ENCODE measurements around the gene ITGA2B.
"Not testable (repeated sequence)": the region's sequence is repeated elsewhere in the genome, so short reads cannot be mapped to it uniquely, and the experiment has no call there.

ITGA2B gene

DNA sequence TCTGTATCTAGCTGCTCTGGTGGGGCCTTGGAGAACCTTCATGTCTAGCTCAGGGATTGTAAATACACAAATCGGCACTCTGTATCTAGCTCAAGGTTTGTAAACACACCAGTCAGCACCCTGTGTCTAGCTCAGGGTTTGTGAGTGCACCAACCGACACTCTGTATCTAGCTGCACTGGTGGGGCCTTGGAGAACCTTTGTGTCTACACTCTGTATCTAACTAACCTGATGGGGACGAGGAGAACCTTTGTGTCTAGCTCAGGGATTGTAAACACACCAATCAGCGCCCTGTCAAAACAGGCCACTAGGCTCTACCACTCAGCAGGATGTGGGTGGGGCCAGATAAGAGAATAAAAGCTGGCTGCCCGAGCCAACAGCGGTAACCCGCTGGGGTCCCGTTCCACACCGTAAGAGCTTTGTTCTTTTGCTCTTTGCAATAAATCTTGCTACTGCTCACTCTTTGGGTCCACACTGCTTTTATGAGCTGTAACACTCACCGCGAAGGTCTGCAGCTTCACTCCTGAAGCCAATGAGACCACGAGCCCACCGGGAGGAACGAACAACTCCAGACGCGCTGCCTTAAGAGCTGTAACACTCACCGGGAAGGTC is 19.9 kb downstream of the ITGA2B start:
- H3K4me3 ChIP-seq (ENCODE audit: low read depth, low read length), result not testable (repeated sequence)

- H3K4me3 ChIP-seq (ENCODE audit: low read depth, low read length), result not testable (repeated sequence)
Observed at GRCh38 chr17:44368391-44369243, 20.8 kb downstream of the ITGA2B start.

- no peak overlapping the region for H3K4me3 ChIP-seq (ENCODE audit: low read depth, low read length)
Observed at GRCh38 chr17:44367231-44367979, 22.0 kb downstream of the ITGA2B start.

- not testable (repeated sequence) for H3K4me3 ChIP-seq (ENCODE audit: low read depth, low read length)
Observed at GRCh38 chr17:44365051-44365450, 24.4 kb downstream of the ITGA2B start.

DNA sequence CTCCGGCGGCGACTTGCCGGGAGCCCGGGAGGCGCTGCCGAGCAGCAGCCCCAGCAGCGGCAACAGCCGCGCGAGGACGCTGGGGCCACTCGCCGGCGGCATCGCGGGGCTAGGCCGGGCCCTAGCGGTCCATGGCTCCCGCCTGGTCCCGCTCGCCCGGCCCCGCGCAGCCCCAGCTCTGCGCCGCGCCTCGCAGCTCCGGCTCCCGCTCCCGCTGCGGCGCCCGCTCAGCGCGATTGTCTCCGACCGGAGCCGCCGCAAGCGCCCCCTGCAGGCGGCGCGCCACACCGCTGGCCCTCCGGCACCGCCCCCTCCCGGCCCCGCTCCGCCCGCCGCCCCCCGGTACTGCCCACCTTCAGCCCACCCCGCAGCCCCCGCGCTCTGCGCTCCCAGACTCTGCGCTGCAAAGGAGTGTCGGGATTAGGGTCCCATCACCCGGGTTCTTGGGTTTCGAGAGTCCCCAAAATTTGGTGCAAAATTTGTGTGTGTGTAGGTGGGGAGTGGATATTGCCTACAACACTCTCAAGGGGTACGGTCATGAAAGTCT is 25.8 kb downstream of the ITGA2B start, which contains the start of gene FAM171A2:
TSS of gene FAM171A2 (minus strand) at position 241 of the 547 bp plus-strand sequence. CDS start at position 102, 139 bp downstream.
- H3K4me3 ChIP-seq (ENCODE audit: low read depth, low read length), result peak within 1 kb of the TSS; percentile 47

DNA sequence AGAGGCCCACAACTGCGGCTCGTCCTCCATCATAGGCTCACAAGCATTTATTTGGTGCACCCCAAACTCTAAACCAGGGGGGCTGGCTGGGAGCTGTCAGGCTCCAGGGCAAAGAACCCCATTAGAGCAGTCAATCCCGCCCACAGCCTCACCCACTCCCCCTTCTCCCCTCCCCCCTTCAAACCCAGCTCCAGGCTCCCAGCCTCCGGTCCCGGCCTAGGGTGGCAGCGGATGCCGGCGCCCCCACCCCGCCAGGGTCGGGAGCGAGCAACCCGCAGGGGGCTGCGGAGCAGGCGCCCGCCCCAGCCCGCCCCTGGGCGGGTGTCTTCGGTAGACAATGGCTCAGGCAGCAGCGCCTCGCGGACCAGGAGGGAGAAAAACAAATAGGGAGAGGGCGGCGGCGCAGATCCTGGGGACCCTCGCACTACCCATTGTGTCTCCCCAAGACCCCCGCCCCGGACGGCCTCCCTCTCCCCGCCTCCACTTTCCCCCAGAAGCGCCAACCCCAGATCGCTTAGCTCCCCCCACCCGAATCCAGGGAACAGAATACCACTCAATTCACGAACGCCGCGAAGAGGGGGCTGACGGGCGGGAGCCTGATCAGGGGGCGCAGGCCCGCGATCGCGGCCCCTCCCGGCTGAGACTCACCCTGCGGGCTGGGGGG is 26.4 kb downstream of the ITGA2B start:
- peak overlapping the region; percentile 47 for H3K4me3 ChIP-seq (ENCODE audit: low read depth, low read length)

- H3K4me3 ChIP-seq (ENCODE audit: low read depth, low read length), result peak overlapping the region; percentile 47
Observed at GRCh38 chr17:44362459-44362948, 26.9 kb downstream of the ITGA2B start.

DNA sequence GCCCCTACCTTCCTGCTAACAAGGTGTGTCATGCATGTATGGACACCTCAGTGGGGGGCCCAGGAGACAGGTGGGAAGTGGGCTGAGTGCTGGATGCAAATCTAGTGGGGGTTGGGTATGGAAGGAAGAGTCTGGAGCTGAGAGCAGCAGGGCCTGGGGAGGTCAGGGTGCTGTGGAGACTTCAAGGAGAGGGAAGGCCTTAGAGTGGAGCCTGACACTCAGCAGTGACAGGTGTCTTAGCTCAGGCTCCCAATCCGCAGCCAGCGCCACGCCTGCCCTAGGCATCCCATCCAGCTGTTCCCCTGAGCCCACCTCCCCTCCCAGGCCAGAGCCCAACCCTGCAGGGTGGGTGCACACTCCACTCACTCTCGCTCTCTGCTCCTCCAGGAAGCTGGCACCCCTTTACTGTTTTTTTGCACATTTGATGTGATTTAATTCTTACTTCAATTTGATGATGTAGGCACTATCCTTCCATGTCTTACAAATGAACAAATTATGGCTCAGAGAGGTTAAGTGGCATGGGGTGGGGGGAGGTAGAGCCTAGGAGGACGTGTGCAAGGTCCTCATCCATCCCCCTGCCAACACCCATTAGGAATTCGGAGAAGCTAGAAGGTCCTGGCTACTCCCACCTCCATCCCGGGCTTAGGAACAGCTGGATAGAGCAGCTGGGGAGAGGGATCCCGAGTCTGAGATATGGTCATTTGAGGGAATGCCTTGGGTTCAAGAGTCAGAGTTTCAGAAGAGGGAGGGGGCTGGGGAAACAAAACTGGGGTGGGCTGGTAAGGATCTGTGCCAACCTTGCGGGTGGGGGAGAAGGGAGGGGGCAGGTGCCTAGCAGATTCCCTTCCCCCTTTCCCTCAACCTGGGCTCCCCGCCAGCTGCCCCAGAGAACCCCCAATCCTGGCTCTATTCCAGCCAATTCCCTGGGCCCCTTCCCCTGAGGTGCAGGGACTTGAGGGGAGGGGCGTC is 27.9 kb downstream of the ITGA2B start:
- H3K4me3 ChIP-seq (ENCODE audit: low read depth, low read length), result no peak overlapping the region

DNA sequence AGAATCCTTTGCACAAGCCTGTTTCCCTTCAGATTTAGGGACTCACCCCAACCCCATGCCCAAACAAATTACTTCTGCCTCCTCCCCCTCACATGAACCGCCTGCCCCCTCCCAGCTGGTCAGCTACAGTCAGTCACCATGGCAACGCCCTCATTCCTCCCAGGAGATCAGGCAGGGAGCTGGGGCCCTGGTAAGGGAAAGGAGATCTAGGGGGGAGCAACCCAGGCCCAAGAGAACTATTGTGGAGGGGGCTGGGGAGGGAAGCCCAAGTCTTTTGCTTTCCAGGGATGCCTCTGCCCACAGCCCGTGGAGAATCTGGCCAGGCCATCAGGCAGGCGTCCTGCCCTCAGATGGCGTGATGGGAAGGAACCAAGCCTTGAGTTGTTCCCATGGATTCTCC is 28.6 kb downstream of the ITGA2B start:
- no peak overlapping the region for H3K4me3 ChIP-seq (ENCODE audit: low read depth, low read length)

DNA sequence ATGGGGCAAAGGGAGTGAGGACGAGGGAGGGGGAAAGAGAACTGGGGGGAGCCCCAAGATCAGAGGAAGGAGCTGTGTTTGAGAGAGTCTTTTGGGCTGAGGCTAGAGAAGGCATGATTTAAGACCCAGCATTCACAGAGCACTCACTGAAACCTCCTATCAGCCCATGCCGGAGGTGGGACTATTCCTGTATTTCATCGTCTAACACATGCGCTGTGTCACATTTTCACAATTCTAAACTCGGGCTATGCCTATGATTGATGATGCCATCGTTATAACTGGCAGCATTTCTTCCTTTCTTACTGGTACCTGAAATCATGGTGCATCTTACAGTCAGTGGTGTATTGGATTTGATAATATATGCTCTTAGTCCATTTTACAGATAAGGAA is 29.3 kb downstream of the ITGA2B start:
- no peak overlapping the region for H3K4me3 ChIP-seq (ENCODE audit: low read depth, low read length)

GRCh38 chr17:44359458-44360143 is 29.8 kb downstream of the ITGA2B start:
- H3K4me3 ChIP-seq (ENCODE audit: low read depth, low read length), result no peak overlapping the region

- H3K4me3 ChIP-seq (ENCODE audit: low read depth, low read length), result no peak overlapping the region
Observed at GRCh38 chr17:44359006-44359405, 30.4 kb downstream of the ITGA2B start.

DNA sequence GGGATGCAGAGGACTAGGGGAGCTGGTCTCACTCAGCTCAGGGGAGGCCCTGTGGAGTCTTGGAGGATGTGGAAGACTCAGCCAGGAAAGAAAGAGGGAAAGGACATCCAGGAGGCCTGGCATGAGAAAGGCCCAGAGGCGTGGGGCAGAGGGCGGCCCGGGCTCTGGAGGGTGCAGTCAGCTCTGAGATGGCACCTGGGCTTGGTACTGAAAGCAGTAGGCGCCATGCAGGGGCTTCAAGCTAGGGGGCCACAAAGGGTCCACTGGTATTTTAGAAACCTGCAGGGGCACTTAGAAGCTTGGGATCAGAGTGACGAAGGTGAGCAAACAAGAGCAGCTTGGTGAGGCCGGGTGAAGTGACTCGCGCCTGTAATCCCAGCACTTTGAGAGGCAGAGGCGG is 31.4 kb downstream of the ITGA2B start:
- H3K4me3 ChIP-seq (ENCODE audit: low read depth, low read length), result no peak overlapping the region

- no peak overlapping the region for H3K4me3 ChIP-seq (ENCODE audit: low read depth, low read length)
Observed at GRCh38 chr17:44356241-44356640, 33.2 kb downstream of the ITGA2B start.

GRCh38 chr17:44355642-44356099 is 33.8 kb downstream of the ITGA2B start:
- H3K4me3 ChIP-seq (ENCODE audit: low read depth, low read length), result no peak overlapping the region

- peak overlapping the region; percentile 4 for H3K4me3 ChIP-seq (ENCODE audit: low read depth, low read length)
Observed at GRCh38 chr17:44354582-44355561, 34.6 kb downstream of the ITGA2B start.

GRCh38 chr17:44353672-44354331 is 35.6 kb downstream of the ITGA2B start:
- peak overlapping the region; percentile 33 for H3K4me3 ChIP-seq (ENCODE audit: low read depth, low read length)
